Body of pancreas (tissue), 4 donors: Measurements from ENCODE around the gene FREM3. TPM values are rescaled to one million over a fixed set of nuclear protein-coding genes. Genes with fewer than 3 reads are reported as not detected.
"Not testable (repeated sequence)": the region's sequence is repeated elsewhere in the genome, so short reads cannot be mapped to it uniquely, and the experiment has no call there.

Source experiments
- ATAC-seq: fragments of 150-250 bp; one replicate; pipeline ENCODE4 v1.9.1; 2016
- DNase-seq, 4 donors: peaks; one replicate each; pipeline ENCODE4 v3.0.0-alpha.2; 2019
- H3K27ac ChIP-seq, 4 donors: fragments of 200-600 bp; sonication (generic); 1 replicate in 3 of 4; 2 replicates in 1 of 4; pipeline versions ENCODE4 v1.5.1 to v1.6.1; 2016 to 2019; ENCODE audit warnings: mild to moderate bottlenecking in 1 of 4, mixed read lengths in 1 of 4, moderate library complexity in 1 of 4
- H3K27me3 ChIP-seq, 2 donors: fragments of 200-600 bp; sonication (generic); one replicate each; pipeline ENCODE4 v1.6.0; 2016; ENCODE audit warnings: mild to moderate bottlenecking in 1 of 2
- H3K36me3 ChIP-seq, 2 donors: fragments of 200-600 bp; sonication (generic); replicated peaks in 1 of 2; 2 replicates each; pipeline ENCODE4 v1.5.1; 2016; ENCODE audit warnings: low read depth in 2 of 2; ENCODE audit not compliant: insufficient read depth in 1 of 2
- H3K4me1 ChIP-seq: fragments of 200-600 bp; sonication (generic); one replicate; pipeline ENCODE4 v1.6.0; 2016
- H3K4me3 ChIP-seq, 2 donors: fragments of 200-600 bp; sonication (generic); 1 replicate in 1 of 2; 2 replicates in 1 of 2; pipeline ENCODE4 v1.5.1; 2016 to 2019
- H3K9me3 ChIP-seq, 3 donors: fragments of 200-600 bp; sonication (generic); 1 replicate in 2 of 3; 2 replicates in 1 of 3; pipeline ENCODE4 v1.5.1; 2016
- POLR2A ChIP-seq, 3 donors: fragments of 450-650 bp; IDR thresholded peaks; one replicate each; pipeline ENCODE4 v1.6.1; 2016; ENCODE audit warnings: antibody characterized with exemption in 3 of 3, mild to moderate bottlenecking in 2 of 3
- WGBS, 2 donors: methylation state at CpG; one replicate each; pipeline ENCODE4 v1.1.5; 2017; 5-methylcytosine and 5-hydroxymethylcytosine counted together
- intact Hi-C: fragments of 100-400 bp; cut with DNase I; formaldehyde crosslinking; loops from one replicate; pipeline ENCODE4 v1.15.1; 2023
- total RNA-seq, 2 donors: library from RNA; depleted of rRNA; stranded (reverse); fragments of >200 nt; gene quantifications; one replicate each; pipeline ENCODE4 v1.1.0, GENCODE V29; 2016
- TF ChIP-seq, protein P1 (sequence below), 7 experiments: fragments of 450-650 bp in 4 of 7; fragments of 200-600 bp in 3 of 7; sonication (generic) in 3 of 7; IDR thresholded peaks; one replicate each; pipeline ENCODE4 v1.5.1; 2016 to 2019; ENCODE audit warnings: antibody characterized with exemption in 7 of 7

FREM3 gene
- total RNA-seq, 2 donors from 2014 or later, result not detected

DNA sequence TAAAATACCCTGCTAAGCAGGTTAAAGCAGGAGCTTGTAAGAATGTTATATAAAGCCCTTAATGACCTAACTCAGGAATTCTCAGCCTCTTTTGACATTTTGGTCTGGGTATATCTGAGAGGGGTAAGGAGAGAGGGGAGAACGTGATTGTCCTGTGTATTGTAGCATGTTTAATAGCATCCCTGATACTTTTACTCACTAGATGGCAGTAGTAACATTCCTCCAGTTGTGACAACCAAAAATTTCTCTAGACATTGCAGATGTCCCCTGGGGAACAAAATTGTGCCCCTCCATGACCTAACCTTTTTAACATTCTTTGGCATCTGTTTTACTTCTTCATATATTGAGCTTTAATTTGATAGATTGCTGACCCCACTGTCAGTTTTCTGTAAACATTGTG is 169.1 kb downstream of the FREM3 start:
- DNase-seq (no peak), ATAC-seq (no peak)
- no peaks in the 10 kb centered on the region for H3K4me1 ChIP-seq
- no peak overlapping the region for H3K27ac ChIP-seq
- no peaks in the 10 kb centered on the region for H3K27me3 ChIP-seq
- peaks cover 3 to 30% of the 10 kb centered on the region in 2 donors for H3K36me3 ChIP-seq
- 47 to 73% methylated on average over 1 of the region's 1 CpG for whole genome bisulfite sequencing, 2 donors
- H3K4me3 ChIP-seq, result no peak overlapping the region
- TF ChIP-seq, protein P1, sequence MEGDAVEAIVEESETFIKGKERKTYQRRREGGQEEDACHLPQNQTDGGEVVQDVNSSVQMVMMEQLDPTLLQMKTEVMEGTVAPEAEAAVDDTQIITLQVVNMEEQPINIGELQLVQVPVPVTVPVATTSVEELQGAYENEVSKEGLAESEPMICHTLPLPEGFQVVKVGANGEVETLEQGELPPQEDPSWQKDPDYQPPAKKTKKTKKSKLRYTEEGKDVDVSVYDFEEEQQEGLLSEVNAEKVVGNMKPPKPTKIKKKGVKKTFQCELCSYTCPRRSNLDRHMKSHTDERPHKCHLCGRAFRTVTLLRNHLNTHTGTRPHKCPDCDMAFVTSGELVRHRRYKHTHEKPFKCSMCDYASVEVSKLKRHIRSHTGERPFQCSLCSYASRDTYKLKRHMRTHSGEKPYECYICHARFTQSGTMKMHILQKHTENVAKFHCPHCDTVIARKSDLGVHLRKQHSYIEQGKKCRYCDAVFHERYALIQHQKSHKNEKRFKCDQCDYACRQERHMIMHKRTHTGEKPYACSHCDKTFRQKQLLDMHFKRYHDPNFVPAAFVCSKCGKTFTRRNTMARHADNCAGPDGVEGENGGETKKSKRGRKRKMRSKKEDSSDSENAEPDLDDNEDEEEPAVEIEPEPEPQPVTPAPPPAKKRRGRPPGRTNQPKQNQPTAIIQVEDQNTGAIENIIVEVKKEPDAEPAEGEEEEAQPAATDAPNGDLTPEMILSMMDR (IDR thresholded peaks at IDR 0.05), result peak in 2 of 7 experiments; percentile 4 to 6
- TF ChIP-seq POLR2A (IDR thresholded peaks at IDR 0.05), result no peak
- H3K9me3 ChIP-seq, result no peaks in the 10 kb centered on the region
- intact Hi-C loops, result no loop called here

GRCh38 chr4:143528046-143528445 is 172.4 kb downstream of the FREM3 start:
- peaks cover 0 to 29% of the 10 kb centered on the region in 2 donors for H3K36me3 ChIP-seq
- H3K27me3 ChIP-seq, intact Hi-C loops, H3K4me3 ChIP-seq, H3K9me3 ChIP-seq, H3K27ac ChIP-seq, ATAC-seq, H3K4me1 ChIP-seq, DNase-seq: not testable (repeated sequence)
- WGBS, 2 donors, result 90 to 93% methylated on average over 4 of the region's 4 CpGs

Other genes starting within 250 kb of the FREM3 start
- 10 to 100 TPM; 20.8 to 21.0 TPM for gene SMARCA5, start 187.0 kb downstream of the FREM3 start, total RNA-seq
- not detected for gene GYPE, start 204.9 kb upstream of the FREM3 start, total RNA-seq